Activated CD8-positive, alpha-beta T cell treated with anti-CD3 and anti-CD28 coated beads for 36 hours (primary cell): Measurements from ENCODE around the gene DNAI1. TPM values are rescaled to one million over a fixed set of nuclear protein-coding genes. Genes with fewer than 3 reads are reported as not detected.

Experiments
- ATAC-seq: fragments of 200-7000 bp; cut with Tn5 transposase; one replicate; pipeline ENCODE4 v1.10.0; 2021; ENCODE audit warnings: mild to moderate bottlenecking, moderate library complexity
- CTCF ChIA-PET: fragments of 350-600 bp; sonication (Branson Sonifier 250); formaldehyde crosslinking; loops from one replicate; lab custom pipeline; 2021; ENCODE audit warnings: antibody characterized with exemption; lab: Charles Lee
- POLR2A ChIA-PET: fragments of 350-600 bp; sonication (Branson Sonifier 250); formaldehyde crosslinking; loops from one replicate; lab custom pipeline; 2021; ENCODE audit warnings: antibody characterized with exemption; lab: Charles Lee
- DNase-seq: peaks from one replicate; pipeline ENCODE4 v3.0.0-alpha.2; 2020
- H3K27ac Mint-ChIP-seq: one replicate; pipeline ENCODE4 v1.8.0; 2021; ENCODE audit warnings: mild to moderate bottlenecking, mixed read lengths
- H3K27me3 Mint-ChIP-seq: one replicate; pipeline ENCODE4 v1.8.0; 2021; ENCODE audit warnings: mixed read lengths
- H3K36me3 Mint-ChIP-seq: one replicate; pipeline ENCODE4 v1.8.0; 2021; ENCODE audit warnings: low read depth, mixed read lengths
- H3K4me1 Mint-ChIP-seq: one replicate; pipeline ENCODE4 v1.8.0; 2021; ENCODE audit warnings: low read depth, mixed read lengths
- H3K4me3 Mint-ChIP-seq: one replicate; pipeline ENCODE4 v1.8.0; 2021; ENCODE audit warnings: mild to moderate bottlenecking, moderate library complexity, mixed read lengths
- H3K9me3 Mint-ChIP-seq: one replicate; pipeline ENCODE4 v1.8.0; 2021; ENCODE audit warnings: mixed read lengths
- CTCF ChIP-seq: fragments of 200-600 bp; IDR thresholded peaks from one replicate; pipeline ENCODE4 v1.8.0; 2022; ENCODE audit warnings: antibody characterized with exemption, mild to moderate bottlenecking
- intact Hi-C: fragments of 100-400 bp; cut with micrococcal nuclease; formaldehyde crosslinking; loops from one replicate; pipeline ENCODE4 v1.10.0; 2022
- total RNA-seq, 2 experiments: library from RNA; stranded (reverse); gene quantifications; one replicate each; pipeline ENCODE4 v1.2.3, GENCODE V29; 2021

The DNAI1 gene
- total RNA-seq, 2 experiments from 2014 or later = 0.18 TPM; not detected in 1

DNA sequence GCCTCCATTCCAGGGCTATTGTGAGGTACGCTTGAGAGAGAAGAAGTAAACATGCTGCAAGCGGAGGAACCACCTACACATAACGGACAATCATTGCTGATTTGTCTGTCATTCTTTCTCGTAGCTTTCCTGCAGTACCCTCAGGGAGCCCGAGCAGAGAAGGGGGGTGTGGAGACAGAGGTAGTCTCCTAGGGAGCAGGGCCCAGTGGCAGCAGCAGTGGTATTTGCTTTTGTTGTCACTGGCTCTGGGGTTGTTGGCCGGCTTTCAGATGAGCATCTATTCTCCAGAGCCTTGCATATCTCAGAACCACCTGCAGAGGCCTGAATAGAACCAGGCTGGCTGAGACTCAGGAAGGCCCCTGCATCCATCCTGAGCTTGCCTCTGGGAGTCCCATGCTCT lies 44.3 kb downstream of the DNAI1 start:
- Mint-ChIP-seq H3K4me1 (peaks cover 3% of the 10 kb centered on the region), H3K27ac (no peak overlapping the region), H3K36me3 (no peaks in the 10 kb centered on the region), H3K9me3 (no peaks in the 10 kb centered on the region), H3K4me3 (no peak overlapping the region), H3K27me3 (peaks cover 4% of the 10 kb centered on the region)
- ChIA-PET CTCF (interaction anchor here (7.2 to 10.3 kb wide), 2 partner anchors 65 to 99 kb away, joined by 74 to 90 read pairs; no protein-coding TSS in a partner anchor), POLR2A (no interaction called here)
- intact Hi-C loops = no loop called here
- no peak for TF ChIP-seq CTCF
- no peak for ATAC-seq
- DNase-seq = no peak

DNA sequence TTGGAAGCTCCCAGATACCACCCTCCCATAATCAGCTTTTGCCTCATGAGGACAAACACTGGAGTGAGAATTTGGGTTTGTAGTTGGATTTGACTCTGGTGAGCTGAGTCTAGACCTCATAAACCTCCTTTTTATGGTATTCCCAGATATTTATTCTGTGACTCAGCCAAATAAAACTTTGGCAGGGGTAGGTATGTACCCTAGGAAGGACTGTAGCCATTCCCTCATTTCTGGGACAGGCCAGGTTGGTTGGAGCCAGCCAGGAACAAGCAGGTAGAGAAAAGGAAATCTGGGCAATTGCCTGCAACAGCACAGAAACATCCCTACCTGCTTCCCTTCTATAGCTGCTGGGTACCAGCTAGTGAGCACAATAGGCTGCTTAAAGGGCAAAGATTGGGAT lies 44.8 kb downstream of the DNAI1 start:
- ChIA-PET CTCF (interaction anchor here (1.5 to 10.3 kb wide), 3 partner anchors 39 to 99 kb away, joined by 3 to 90 read pairs (median 74); no protein-coding TSS in a partner anchor), POLR2A (no interaction called here)
- Mint-ChIP-seq H3K4me1 (peaks cover 3% of the 10 kb centered on the region), H3K9me3 (no peaks in the 10 kb centered on the region), H3K36me3 (no peaks in the 10 kb centered on the region), H3K27ac (no peak overlapping the region), H3K27me3 (peaks cover 4% of the 10 kb centered on the region), H3K4me3 (no peak overlapping the region)
- DNase-seq = no peak
- intact Hi-C loops = no loop called here
- ATAC-seq = no peak
- TF ChIP-seq CTCF = no peak

DNA sequence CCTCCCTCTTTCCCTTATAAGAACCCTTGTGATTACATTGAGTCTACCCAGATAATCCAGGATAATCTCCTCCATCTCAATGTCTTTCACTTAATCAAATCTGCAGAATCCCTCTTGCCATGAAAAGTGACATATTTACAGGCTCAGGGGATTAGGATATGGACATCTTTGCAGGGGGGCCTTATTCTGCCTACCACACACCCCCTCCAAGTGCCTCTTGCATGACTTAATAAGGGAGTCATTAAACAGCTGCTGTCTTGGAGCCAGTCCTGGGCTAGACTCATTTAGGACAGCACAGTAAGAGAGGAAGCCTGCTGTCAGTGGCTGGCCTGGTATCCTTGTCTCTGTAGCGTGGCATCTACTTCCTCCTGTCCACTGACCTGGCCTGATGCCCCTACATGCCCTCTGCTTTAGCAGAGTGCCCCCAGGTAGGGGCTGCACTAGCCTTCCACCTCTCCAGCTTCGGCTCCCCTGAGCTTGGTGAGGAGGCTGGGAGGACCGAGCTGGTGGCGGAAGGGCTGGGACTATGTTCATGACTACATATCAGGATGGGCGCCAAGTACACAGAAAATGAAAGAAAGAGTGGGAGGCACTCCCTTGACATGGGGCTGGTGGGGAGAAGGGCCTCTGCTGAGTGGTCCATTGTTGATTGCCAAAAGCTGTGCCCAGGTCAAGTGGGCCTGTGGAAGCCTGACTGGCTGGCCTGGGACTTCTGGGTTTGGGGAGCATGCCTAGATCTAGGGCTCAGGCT lies 46.9 kb downstream of the DNAI1 start:
- no peak overlapping the region for H3K4me3 Mint-ChIP-seq
- ATAC-seq (no peak), DNase-seq (no peak)
- intact Hi-C loops = no loop called here
- ChIA-PET CTCF (interaction anchor here (1.8 to 7.2 kb wide), 3 partner anchors 68 to 102 kb away, joined by 7 to 74 read pairs (median 19); no protein-coding TSS in a partner anchor), POLR2A (interaction anchor here (1.2 kb wide), 1 partner anchor 50 kb away, joined by 3 read pairs; no protein-coding TSS in a partner anchor)
- no peaks in the 10 kb centered on the region for H3K4me1 Mint-ChIP-seq
- no peaks in the 10 kb centered on the region for H3K9me3 Mint-ChIP-seq
- H3K27me3 Mint-ChIP-seq = peaks cover 4% of the 10 kb centered on the region
- H3K36me3 Mint-ChIP-seq = no peaks in the 10 kb centered on the region
- H3K27ac Mint-ChIP-seq = no peak overlapping the region
- TF ChIP-seq CTCF = no peak

- H3K4me1 Mint-ChIP-seq = no peaks in the 10 kb centered on the region
- H3K9me3 Mint-ChIP-seq = no peaks in the 10 kb centered on the region
- no peak overlapping the region for H3K27ac Mint-ChIP-seq
- no peak overlapping the region for H3K4me3 Mint-ChIP-seq
- H3K36me3 Mint-ChIP-seq = no peaks in the 10 kb centered on the region
- ChIA-PET CTCF (interaction anchor here (1.1 to 3.2 kb wide), 5 partner anchors 40 to 103 kb away, joined by 3 to 19 read pairs (median 4); no protein-coding TSS in a partner anchor), POLR2A (interaction anchor here (1.2 kb wide), 1 partner anchor 49 kb away, joined by 3 read pairs; no protein-coding TSS in a partner anchor)
- H3K27me3 Mint-ChIP-seq = peaks cover 4% of the 10 kb centered on the region
- no peak for TF ChIP-seq CTCF
- no peak for ATAC-seq
- intact Hi-C loops = no loop called here
- DNase-seq = no peak
These were observed 48.0 kb downstream of the DNAI1 start for GRCh38 chr9:34506623-34507022.

DNA sequence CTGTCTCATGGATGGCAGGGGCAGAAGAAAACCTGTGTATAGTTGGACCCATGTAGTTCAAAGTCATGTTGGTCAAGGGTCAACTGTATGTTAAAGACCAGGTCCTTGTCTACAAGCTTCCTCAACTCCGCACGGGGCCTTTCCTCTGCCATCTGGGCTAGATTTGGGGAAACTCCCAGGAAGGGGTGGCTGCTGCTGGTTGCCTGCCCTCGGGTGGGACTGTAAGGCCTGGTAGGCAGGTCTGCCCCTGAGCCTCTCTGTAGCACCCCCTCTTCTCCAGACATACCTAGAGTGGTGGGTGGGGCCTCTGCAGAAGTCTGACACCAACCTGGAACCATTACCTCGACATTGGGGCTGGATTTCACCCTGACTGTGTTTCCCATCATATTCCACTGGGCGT lies 49.0 kb downstream of the DNAI1 start:
- H3K27me3 Mint-ChIP-seq = peaks cover 4% of the 10 kb centered on the region
- H3K36me3 Mint-ChIP-seq = no peaks in the 10 kb centered on the region
- H3K4me1 Mint-ChIP-seq = no peaks in the 10 kb centered on the region
- intact Hi-C loops = no loop called here
- CTCF ChIA-PET = interaction anchor here (1.1 to 3.2 kb wide), 4 partner anchors 69 to 104 kb away, joined by 3 to 19 read pairs (median 6); no protein-coding TSS in a partner anchor
- H3K27ac Mint-ChIP-seq = no peak overlapping the region
- H3K9me3 Mint-ChIP-seq = no peaks in the 10 kb centered on the region
- ATAC-seq (no peak), DNase-seq (no peak)
- no peak for TF ChIP-seq CTCF
- POLR2A ChIA-PET = interaction anchor here (0.7 to 0.8 kb wide), 2 partner anchors 31 to 130 kb away, joined by 3 read pairs; partner anchors contain the start of gene SIGMAR1
- no peak overlapping the region for H3K4me3 Mint-ChIP-seq
